Glutamatergic neuron (in vitro differentiated cells): Measurements from ENCODE around the gene HYOU1. TPM values are rescaled to one million over a fixed set of nuclear protein-coding genes. Genes with fewer than 3 reads are reported as not detected.
"Not testable (repeated sequence)": the region's sequence is repeated elsewhere in the genome, so short reads cannot be mapped to it uniquely, and the experiment has no call there.

Experiments used
- DNase-seq: peaks from one replicate; pipeline ENCODE4 v3.0.0; 2022
- H3K27ac Mint-ChIP-seq: one replicate; pipeline ENCODE4 v1.8.0; 2020; ENCODE audit warnings: mild to moderate bottlenecking, mixed read lengths, inconsistent platforms; ENCODE audit not compliant: unreplicated experiment
- H3K27me3 Mint-ChIP-seq: one replicate; pipeline ENCODE4 v1.8.0; 2020; ENCODE audit warnings: mild to moderate bottlenecking, moderate library complexity, mixed read lengths, inconsistent platforms; ENCODE audit not compliant: unreplicated experiment
- H3K36me3 Mint-ChIP-seq: one replicate; pipeline ENCODE4 v1.8.0; 2020; ENCODE audit warnings: mild to moderate bottlenecking, mixed read lengths, inconsistent platforms; ENCODE audit not compliant: unreplicated experiment
- H3K4me1 Mint-ChIP-seq: one replicate; pipeline ENCODE4 v1.8.0; 2020; ENCODE audit warnings: mild to moderate bottlenecking, low read depth, mixed read lengths, inconsistent platforms; ENCODE audit not compliant: unreplicated experiment
- H3K4me3 Mint-ChIP-seq: one replicate; pipeline ENCODE4 v1.8.0; 2020; ENCODE audit warnings: mild to moderate bottlenecking, mixed read lengths, inconsistent platforms; ENCODE audit not compliant: unreplicated experiment
- H3K9me3 Mint-ChIP-seq: one replicate; pipeline ENCODE4 v1.8.0; 2020; ENCODE audit warnings: mild to moderate bottlenecking, moderate library complexity, mixed read lengths, inconsistent platforms; ENCODE audit not compliant: unreplicated experiment
- long read RNA-seq: library from polyadenylated mRNA; unstranded; transcript quantifications from one replicate; pipeline ENCODE4 v2.0.0, GENCODE V29; 2020; ENCODE audit not compliant: unreplicated experiment
- total RNA-seq: library from RNA; stranded (reverse); fragmentation: NEBNext Ultra II Directional; extraction: Animal tissue kit (Norgen Biotek cat#: 25700); gene quantifications from one replicate; pipeline ENCODE4 v1.2.1, GENCODE V29; 2021; ENCODE audit not compliant: unreplicated experiment
- TF ChIP-seq, protein P1 (sequence below): fragments of 200-600 bp; sonication (generic); IDR thresholded peaks from one replicate; pipeline ENCODE4 v1.5.0; 2021; ENCODE audit not compliant: partially characterized antibody, unreplicated experiment

HYOU1 gene, protein sequence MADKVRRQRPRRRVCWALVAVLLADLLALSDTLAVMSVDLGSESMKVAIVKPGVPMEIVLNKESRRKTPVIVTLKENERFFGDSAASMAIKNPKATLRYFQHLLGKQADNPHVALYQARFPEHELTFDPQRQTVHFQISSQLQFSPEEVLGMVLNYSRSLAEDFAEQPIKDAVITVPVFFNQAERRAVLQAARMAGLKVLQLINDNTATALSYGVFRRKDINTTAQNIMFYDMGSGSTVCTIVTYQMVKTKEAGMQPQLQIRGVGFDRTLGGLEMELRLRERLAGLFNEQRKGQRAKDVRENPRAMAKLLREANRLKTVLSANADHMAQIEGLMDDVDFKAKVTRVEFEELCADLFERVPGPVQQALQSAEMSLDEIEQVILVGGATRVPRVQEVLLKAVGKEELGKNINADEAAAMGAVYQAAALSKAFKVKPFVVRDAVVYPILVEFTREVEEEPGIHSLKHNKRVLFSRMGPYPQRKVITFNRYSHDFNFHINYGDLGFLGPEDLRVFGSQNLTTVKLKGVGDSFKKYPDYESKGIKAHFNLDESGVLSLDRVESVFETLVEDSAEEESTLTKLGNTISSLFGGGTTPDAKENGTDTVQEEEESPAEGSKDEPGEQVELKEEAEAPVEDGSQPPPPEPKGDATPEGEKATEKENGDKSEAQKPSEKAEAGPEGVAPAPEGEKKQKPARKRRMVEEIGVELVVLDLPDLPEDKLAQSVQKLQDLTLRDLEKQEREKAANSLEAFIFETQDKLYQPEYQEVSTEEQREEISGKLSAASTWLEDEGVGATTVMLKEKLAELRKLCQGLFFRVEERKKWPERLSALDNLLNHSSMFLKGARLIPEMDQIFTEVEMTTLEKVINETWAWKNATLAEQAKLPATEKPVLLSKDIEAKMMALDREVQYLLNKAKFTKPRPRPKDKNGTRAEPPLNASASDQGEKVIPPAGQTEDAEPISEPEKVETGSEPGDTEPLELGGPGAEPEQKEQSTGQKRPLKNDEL
- 193 TPM for total RNA-seq
- long read RNA-seq, full-length matches to known transcripts: 1 of 11 reads
- long read RNA-seq, partial matches to known transcripts: 2 of 11 reads
- long read RNA-seq, other reads (novel, unspliced or antisense): 8 of 11 reads

DNA sequence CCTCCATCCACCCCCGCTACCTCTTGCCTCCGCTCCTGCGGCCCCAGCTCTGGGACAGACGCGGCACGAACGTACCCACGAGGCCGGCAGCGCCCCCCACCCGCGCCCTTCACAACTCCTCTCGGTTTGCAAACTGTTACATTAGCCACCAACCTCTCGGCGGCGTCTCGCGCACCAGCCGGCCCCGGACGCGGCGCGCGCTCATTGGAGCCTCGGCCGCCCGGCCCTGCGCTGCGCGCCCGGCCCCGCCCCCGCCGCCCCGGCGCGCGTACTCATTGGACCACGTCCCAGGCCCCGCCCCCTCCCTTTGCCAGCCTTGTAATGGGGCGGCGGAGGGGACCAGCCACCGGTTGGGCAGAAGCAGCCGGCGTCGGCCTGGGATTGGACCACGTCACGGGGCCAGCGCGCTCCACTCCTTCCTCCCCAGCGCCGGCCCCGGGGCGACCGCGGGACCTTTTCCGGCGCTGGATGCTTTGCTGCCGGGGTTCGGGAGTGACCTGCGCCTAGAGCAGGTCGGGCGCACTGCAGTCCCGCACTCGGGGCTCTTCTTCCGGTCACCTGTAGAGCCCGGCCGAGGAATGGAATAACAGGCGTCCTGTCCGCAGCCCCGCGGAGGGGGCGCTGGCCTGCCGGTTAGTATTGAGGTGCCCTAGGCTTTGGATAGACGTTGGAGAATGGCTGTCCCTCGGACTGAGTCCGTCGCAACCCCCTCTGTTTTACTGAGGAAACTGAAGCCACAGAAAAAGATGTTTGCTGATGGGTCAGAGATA, at the start of gene HYOU1:
Gene HYOU1, minus strand, starts transcription at position 206 of the 770 bp plus-strand sequence. CDS start 1,045 bp downstream, outside the sequence.
- H3K4me3 Mint-ChIP-seq: peak within 1 kb of the TSS; percentile 95
- peaks cover 10% of the 10 kb centered on the region for H3K4me1 Mint-ChIP-seq
- peaks cover 8% of the 10 kb centered on the region for H3K27me3 Mint-ChIP-seq
- peak within 1 kb of the TSS; percentile 90 for H3K27ac Mint-ChIP-seq
- TF ChIP-seq, protein P1, sequence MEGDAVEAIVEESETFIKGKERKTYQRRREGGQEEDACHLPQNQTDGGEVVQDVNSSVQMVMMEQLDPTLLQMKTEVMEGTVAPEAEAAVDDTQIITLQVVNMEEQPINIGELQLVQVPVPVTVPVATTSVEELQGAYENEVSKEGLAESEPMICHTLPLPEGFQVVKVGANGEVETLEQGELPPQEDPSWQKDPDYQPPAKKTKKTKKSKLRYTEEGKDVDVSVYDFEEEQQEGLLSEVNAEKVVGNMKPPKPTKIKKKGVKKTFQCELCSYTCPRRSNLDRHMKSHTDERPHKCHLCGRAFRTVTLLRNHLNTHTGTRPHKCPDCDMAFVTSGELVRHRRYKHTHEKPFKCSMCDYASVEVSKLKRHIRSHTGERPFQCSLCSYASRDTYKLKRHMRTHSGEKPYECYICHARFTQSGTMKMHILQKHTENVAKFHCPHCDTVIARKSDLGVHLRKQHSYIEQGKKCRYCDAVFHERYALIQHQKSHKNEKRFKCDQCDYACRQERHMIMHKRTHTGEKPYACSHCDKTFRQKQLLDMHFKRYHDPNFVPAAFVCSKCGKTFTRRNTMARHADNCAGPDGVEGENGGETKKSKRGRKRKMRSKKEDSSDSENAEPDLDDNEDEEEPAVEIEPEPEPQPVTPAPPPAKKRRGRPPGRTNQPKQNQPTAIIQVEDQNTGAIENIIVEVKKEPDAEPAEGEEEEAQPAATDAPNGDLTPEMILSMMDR: peak; percentile 16
- peak; percentile 100 for DNase-seq
- no peaks in the 10 kb centered on the region for H3K36me3 Mint-ChIP-seq
- H3K9me3 Mint-ChIP-seq: peaks cover 6% of the 10 kb centered on the region

GRCh38 chr11:119103793-119104192, 46.8 kb upstream of the HYOU1 start:
- TF ChIP-seq, protein P1: no peak
- H3K9me3 Mint-ChIP-seq: peaks cover 14% of the 10 kb centered on the region
- peak overlapping the region; percentile 95 for H3K27ac Mint-ChIP-seq
- peaks cover 12% of the 10 kb centered on the region for H3K27me3 Mint-ChIP-seq
- peak; percentile 41 for DNase-seq
- peaks cover 35% of the 10 kb centered on the region for H3K4me1 Mint-ChIP-seq
- H3K4me3 Mint-ChIP-seq: peak overlapping the region; percentile 91
- no peaks in the 10 kb centered on the region for H3K36me3 Mint-ChIP-seq

GRCh38 chr11:119103161-119103664, 46.2 kb upstream of the HYOU1 start:
- not testable (repeated sequence) for DNase-seq, H3K36me3 Mint-ChIP-seq, H3K27me3 Mint-ChIP-seq
- Mint-ChIP-seq H3K4me3 (peak overlapping the region; percentile 91), H3K4me1 (peaks cover 30% of the 10 kb centered on the region), H3K9me3 (peaks cover 14% of the 10 kb centered on the region), H3K27ac (peak overlapping the region; percentile 95)

DNA sequence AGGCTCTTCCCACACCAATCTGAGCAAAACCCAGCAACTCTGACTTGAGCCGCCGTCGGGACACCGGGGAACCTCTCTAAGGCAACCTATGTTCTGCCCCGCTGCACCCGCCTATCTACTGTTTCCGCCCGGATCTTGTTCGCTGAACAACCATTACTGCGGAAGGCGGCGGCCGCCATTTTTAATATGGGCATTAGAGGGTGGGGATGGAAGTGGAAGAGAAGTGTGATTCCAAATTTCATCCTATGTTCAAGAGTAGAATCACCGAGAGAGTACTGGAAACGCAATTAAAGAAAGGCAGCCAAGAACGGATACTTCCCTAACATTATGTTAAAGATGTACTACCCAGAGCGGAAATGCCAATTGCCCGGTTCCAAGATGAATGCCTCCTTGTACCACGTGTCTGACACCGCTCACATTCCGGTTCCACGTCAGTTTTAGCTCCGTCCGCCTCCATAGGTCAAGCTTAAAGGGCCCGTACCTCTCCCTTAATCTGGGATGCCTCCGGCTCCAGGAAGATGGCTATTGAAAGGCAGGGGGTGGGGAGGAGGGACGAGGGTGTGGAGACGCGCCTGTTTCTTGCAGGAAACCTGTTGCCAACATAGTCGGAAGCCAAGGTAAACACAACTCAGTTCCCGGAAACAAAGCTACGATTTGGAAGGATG, 44.9 kb upstream of the HYOU1 start, which contains the start of gene DPAGT1:
Gene DPAGT1, minus strand, starts transcription at position 95 of the 665 bp plus-strand sequence. CDS start 198 bp downstream, outside the sequence.
- TF ChIP-seq, protein P1: no peak
- Mint-ChIP-seq H3K9me3 (peaks cover 14% of the 10 kb centered on the region), H3K4me1 (peaks cover 29% of the 10 kb centered on the region), H3K27ac (peak within 1 kb of the TSS; percentile 99), H3K4me3 (peak within 1 kb of the TSS; percentile 91), H3K27me3 (peaks cover 7% of the 10 kb centered on the region), H3K36me3 (no peaks in the 10 kb centered on the region)
- peak; percentile 83 for DNase-seq
